Measurements from ENCODE around the gene RELT.

The RELT gene

DNA sequence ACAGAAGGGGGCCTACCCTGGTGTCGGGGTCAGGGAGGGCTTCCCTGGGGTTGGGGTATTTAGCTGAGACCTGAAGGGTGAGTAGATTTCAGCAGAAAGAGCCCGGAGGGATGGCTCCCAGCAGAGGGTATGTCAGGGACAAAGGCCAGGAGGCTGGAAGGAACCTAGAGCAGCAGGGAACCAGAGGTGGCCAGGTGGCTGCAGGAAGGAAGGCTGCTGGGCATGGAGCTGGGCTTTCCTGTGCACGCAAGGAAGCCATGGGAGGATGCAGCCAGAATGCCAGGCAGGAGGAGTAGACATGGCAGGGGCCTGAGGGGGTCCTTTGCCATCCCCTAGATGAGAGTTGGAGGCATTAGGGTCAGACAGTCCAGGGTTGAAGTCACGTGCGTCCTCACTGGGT lies 27.4 kb upstream of the RELT start:
- TF ChIP-seq, protein P1, sequence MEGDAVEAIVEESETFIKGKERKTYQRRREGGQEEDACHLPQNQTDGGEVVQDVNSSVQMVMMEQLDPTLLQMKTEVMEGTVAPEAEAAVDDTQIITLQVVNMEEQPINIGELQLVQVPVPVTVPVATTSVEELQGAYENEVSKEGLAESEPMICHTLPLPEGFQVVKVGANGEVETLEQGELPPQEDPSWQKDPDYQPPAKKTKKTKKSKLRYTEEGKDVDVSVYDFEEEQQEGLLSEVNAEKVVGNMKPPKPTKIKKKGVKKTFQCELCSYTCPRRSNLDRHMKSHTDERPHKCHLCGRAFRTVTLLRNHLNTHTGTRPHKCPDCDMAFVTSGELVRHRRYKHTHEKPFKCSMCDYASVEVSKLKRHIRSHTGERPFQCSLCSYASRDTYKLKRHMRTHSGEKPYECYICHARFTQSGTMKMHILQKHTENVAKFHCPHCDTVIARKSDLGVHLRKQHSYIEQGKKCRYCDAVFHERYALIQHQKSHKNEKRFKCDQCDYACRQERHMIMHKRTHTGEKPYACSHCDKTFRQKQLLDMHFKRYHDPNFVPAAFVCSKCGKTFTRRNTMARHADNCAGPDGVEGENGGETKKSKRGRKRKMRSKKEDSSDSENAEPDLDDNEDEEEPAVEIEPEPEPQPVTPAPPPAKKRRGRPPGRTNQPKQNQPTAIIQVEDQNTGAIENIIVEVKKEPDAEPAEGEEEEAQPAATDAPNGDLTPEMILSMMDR (IDR thresholded peaks at IDR 0.05; ENCODE audit: extremely low read depth, insufficient read depth, missing control alignments): no peak
- in situ Hi-C loops (cut with MboI; ENCODE audit: low pct_unique_long_range_greater_than_20kb, low sequenced_read_pairs, unreplicated experiment): no loop called here
- DNase-seq (ENCODE audit: low spot score): no peak

DNA sequence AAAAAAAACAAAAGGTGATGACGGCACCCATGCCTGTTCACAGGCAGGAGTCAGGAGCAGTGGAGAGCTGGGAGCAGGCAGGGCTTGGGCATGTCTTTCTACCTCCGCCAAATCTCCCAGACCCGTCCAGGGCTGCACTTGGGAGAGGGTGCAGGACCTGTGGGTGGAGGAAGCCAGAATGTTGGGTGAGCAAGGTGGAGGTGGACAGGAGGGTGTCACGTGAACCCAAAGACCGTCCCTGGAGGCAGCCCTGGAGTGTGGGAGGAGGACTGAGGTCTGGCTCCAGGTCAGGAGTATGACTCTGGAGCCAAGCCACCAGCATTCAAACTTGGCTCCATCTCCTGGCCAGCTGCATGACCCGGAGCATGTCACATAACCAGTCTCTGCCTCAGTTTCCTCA lies 26.6 kb upstream of the RELT start:
- DNase-seq (ENCODE audit: low spot score): no peak
- in situ Hi-C loops (cut with MboI; ENCODE audit: low pct_unique_long_range_greater_than_20kb, low sequenced_read_pairs, unreplicated experiment): loop anchor here (25.0 kb wide), 1 partner anchor 313 kb away; no protein-coding TSS in a partner anchor
- TF ChIP-seq, protein P1 (IDR thresholded peaks at IDR 0.05; ENCODE audit: extremely low read depth, insufficient read depth, missing control alignments): no peak

DNA sequence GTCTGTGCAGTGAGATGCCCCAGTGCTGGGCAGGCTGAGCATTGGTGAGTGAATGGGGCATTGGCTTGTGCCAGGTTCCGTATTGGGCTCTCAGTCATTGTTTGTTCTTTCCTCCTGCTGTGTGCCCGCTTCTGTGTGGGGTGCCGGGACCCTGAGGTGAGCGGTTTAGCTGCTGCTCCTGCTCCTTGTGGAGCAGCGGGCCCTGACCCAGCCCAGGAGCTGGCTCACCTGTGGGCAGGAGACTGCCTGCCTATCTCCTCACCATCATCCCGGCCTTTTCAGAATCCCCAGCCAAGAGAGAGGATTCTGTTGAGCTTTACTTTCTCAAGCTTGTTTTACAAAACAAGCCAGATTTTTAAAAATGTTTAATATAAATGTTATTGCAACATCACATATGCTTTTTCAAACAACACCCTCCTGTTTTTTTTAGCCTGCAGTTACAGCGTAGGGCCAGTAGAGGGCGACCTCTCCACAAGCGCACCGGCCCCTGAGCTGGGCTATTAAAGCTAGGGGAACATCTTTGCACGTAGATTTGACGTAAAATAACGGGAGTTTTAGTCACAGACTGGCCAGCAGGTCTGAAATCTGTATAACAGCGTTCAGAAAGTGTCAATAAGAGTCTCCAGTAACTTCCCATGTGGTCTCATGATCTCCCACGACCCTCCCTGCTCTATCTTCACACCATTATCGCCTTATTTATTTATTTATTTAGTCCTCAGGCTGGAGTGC lies 25.1 kb upstream of the RELT start:
- TF ChIP-seq, protein P1 (IDR thresholded peaks at IDR 0.05; ENCODE audit: extremely low read depth, insufficient read depth, missing control alignments): peak; percentile 95
- peak; percentile 90 for DNase-seq (ENCODE audit: low spot score)
- in situ Hi-C loops (cut with MboI; ENCODE audit: low pct_unique_long_range_greater_than_20kb, low sequenced_read_pairs, unreplicated experiment): loop anchor here (25.0 kb wide), 1 partner anchor 311 kb away; no protein-coding TSS in a partner anchor

DNA sequence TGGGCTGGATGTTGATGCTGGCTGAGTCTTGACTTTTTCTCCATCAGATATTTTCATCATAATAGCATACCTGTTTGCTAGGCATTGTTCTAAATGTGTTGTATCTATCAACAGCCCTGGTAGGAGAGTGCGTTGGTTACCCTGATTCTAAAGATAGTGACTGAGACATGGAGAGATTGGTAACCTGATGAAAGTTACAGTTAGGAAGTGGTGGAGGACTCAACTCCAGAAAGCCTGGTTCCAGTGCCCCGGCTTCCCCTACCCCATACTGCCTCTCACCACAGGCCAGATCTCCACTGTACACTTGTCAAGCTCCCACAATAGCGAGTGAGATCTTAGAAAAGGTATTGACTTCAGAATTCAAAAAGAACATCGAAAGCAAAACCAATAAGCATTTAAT lies 22.8 kb upstream of the RELT start:
- no peak for DNase-seq (ENCODE audit: low spot score)
- in situ Hi-C loops (cut with MboI; ENCODE audit: low pct_unique_long_range_greater_than_20kb, low sequenced_read_pairs, unreplicated experiment): loop anchor here (25.0 kb wide), 1 partner anchor 309 kb away; no protein-coding TSS in a partner anchor
- TF ChIP-seq, protein P1 (IDR thresholded peaks at IDR 0.05; ENCODE audit: extremely low read depth, insufficient read depth, missing control alignments): no peak

DNA sequence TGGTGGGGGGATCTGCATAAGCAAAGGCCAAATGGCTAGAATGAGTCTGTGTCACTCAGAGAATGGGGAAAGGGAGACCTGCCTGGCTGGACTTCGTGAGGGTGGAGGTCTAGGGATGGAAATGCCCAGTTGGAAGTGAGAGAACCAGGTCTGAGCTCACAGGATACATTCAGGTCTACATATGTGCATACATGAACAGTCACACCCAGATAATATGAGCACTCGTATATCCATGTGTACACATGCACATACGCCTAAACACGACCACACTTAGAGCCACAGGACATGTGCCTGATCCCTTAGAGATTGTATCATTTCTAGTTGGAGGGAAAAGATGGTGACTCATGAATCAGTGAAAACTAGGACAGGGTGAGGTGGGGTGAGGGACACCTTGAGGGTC lies 21.1 kb upstream of the RELT start:
- no peak for DNase-seq (ENCODE audit: low spot score)
- TF ChIP-seq, protein P1 (IDR thresholded peaks at IDR 0.05; ENCODE audit: extremely low read depth, insufficient read depth, missing control alignments): no peak
- in situ Hi-C loops (cut with MboI; ENCODE audit: low pct_unique_long_range_greater_than_20kb, low sequenced_read_pairs, unreplicated experiment): loop anchor here (25.0 kb wide), 1 partner anchor 307 kb away; no protein-coding TSS in a partner anchor

DNA sequence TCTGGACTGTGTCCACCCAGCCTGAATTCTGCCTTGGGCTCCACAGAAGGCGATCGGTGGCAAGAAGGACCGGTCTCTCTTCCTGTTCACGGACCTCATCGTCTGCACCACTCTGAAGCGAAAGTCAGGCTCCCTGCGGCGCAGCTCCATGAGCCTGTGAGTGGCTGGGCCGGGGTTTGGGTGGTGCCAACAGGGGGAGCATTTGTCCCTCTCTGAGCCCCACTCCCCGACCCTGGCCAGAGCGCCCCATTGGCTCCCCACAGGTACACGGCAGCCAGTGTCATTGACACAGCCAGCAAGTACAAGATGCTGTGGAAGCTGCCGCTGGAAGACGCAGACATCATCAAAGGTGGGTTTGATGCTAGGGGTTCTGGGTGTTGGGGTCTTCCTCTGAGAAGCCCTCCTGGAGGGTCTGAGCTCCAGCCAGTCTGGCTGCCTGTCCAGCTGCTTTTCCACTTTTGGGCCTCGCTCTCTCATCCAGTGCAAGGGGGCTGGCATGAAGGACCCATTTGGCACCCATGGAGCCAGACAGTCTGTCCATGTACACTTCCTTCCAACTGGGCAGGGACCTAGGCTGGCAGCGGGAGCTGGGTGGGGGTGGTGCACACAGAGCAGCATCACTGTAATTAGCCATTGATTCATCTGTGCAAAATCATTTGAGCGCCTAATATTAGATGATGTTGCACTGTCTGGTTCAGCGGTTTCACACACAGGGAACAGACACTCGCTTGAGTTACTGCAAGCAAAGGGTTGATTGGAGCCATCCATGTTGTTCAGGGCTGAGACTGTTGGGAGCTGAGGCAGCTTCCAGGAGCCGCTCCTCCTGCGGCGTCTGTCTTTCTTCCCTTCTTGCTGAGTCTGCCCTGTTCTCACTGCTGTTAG lies 19.0 kb upstream of the RELT start:
- TF ChIP-seq, protein P1 (IDR thresholded peaks at IDR 0.05; ENCODE audit: extremely low read depth, insufficient read depth, missing control alignments): no peak
- in situ Hi-C loops (cut with MboI; ENCODE audit: low pct_unique_long_range_greater_than_20kb, low sequenced_read_pairs, unreplicated experiment): loop anchor here (25.0 kb wide), 1 partner anchor 305 kb away; no protein-coding TSS in a partner anchor
- DNase-seq (ENCODE audit: low spot score): no peak

All from GM13977 (cell line).